ENCODE measurements around the gene PTPRT. TPM values are rescaled to one million over a fixed set of nuclear protein-coding genes. Genes with fewer than 3 reads are reported as not detected.
"Not testable (repeated sequence)": the region's sequence is repeated elsewhere in the genome, so short reads cannot be mapped to it uniquely, and the experiment has no call there.

The PTPRT gene
- total RNA-seq, 1 donor from 2014 or later = not detected

DNA sequence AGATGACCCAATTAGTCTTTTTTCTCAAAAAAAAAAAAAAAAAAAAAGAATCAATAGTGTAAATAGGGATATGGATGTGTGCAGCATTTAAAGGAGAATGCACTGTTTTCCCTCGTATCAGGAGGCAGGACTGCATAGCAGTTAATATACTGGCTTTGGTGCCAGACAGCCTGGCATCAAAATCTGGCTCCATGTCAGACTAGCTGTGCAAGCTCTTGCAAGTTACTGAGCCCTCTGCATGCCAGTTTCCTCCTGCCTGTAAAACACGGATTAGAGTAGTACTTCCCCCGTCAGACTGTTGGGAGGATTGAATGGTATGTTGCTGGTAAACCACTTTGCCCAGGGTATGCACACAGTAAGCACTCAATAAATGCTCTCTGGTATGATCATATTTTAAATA is 977.3 kb downstream of the PTPRT start:
- no peaks in the 10 kb centered on the region for H3K27me3 ChIP-seq
- DNase-seq (ENCODE audit: extremely low spot score in 2 of 2) = no peak

DNA sequence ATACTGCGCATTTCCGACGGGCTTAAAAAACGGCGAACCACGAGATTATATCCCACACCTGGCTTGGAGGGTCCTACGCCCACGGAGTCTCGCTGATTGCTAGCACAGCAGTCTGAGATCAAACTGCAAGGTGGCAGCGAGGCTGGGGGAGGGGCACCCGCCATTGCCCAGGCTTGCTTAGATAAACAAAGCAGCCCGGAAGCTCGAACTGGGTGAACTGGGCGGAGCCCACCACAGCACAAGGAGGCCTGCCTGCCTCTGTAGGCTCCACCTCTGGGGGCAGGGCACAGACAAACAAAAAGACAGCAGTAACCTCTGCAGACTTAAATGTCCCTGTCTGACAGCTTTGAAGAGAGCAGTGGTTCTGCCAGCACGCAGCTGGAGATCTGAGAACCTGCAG is 983.1 kb downstream of the PTPRT start:
- H3K9me3 ChIP-seq; intact Hi-C loops (cut with DNase I); H3K36me3 ChIP-seq; H3K4me1 ChIP-seq; DNase-seq (ENCODE audit: extremely low spot score in 2 of 2); H3K27ac ChIP-seq; H3K27me3 ChIP-seq; H3K4me3 ChIP-seq: not testable (repeated sequence)

More for the DNA sequence above, 977.3 kb downstream of the PTPRT start:
- no peaks in the 10 kb centered on the region for H3K36me3 ChIP-seq
- no peak overlapping the region for H3K27ac ChIP-seq
- no peaks in the 10 kb centered on the region for H3K9me3 ChIP-seq
- no peak overlapping the region for H3K4me3 ChIP-seq
- TF ChIP-seq POLR2AphosphoS5 (IDR thresholded peaks at IDR 0.05; ENCODE audit: insufficient read depth in 1 of 2, low read depth in 1 of 2) (no peak), POLR2A (IDR thresholded peaks at IDR 0.05) (no peak), CTCF (IDR thresholded peaks at IDR 0.05) (no peak)
- intact Hi-C loops (cut with DNase I) = no loop called here
- H3K4me1 ChIP-seq = no peaks in the 10 kb centered on the region

GRCh38 chr20:42204109-42204660 is 985.5 kb downstream of the PTPRT start:
- no peak for DNase-seq (ENCODE audit: extremely low spot score in 2 of 2)
- intact Hi-C loops (cut with DNase I) = no loop called here
- H3K9me3 ChIP-seq = no peaks in the 10 kb centered on the region
- TF ChIP-seq CTCF (IDR thresholded peaks at IDR 0.05) = peak in 1 of 3 experiments; percentile 16
- no peak for TF ChIP-seq POLR2AphosphoS5 (IDR thresholded peaks at IDR 0.05; ENCODE audit: insufficient read depth in 1 of 2, low read depth in 1 of 2)
- no peak for TF ChIP-seq POLR2A (IDR thresholded peaks at IDR 0.05)
- H3K36me3 ChIP-seq = no peaks in the 10 kb centered on the region
- H3K27me3 ChIP-seq = no peaks in the 10 kb centered on the region
- no peaks in the 10 kb centered on the region for H3K4me1 ChIP-seq
- H3K4me3 ChIP-seq = no peak overlapping the region
- no peak overlapping the region for H3K27ac ChIP-seq

- intact Hi-C loops (cut with DNase I) = no loop called here
- H3K9me3 ChIP-seq = no peaks in the 10 kb centered on the region
- H3K4me1 ChIP-seq = no peaks in the 10 kb centered on the region
- H3K27me3 ChIP-seq = no peaks in the 10 kb centered on the region
- H3K36me3 ChIP-seq = no peaks in the 10 kb centered on the region
- DNase-seq (ENCODE audit: extremely low spot score in 2 of 2) = no peak
- TF ChIP-seq CTCF (IDR thresholded peaks at IDR 0.05) (no peak), POLR2A (IDR thresholded peaks at IDR 0.05) (no peak), POLR2AphosphoS5 (IDR thresholded peaks at IDR 0.05; ENCODE audit: insufficient read depth in 1 of 2, low read depth in 1 of 2) (no peak)
- H3K27ac ChIP-seq = no peak overlapping the region
- H3K4me3 ChIP-seq = no peak overlapping the region
Measured at GRCh38 chr20:42197599-42197998, 992.1 kb downstream of the PTPRT start.

DNA sequence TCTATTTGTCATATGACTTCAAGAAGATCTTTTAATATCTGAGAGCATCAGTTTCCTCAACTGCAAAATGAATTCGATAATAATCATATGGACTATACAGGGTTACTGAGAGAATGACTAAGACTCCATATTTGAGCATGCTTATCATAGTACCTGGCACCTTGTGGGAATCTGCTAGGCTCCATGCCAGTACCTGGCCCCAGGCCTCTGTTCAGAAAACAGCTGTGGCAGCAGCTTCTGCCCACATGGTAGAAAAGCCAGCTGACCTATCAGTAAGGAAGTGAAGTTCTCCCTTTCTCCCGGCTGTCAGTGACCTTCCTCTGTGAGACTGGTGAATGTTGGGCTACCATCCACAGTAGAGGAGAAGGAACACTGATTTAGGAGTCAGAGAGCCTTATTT is 996.6 kb downstream of the PTPRT start:
- Histone ChIP-seq H3K4me3 (no peak overlapping the region), H3K36me3 (no peaks in the 10 kb centered on the region), H3K27ac (no peak overlapping the region), H3K9me3 (no peaks in the 10 kb centered on the region), H3K27me3 (no peaks in the 10 kb centered on the region), H3K4me1 (peaks cover 12% of the 10 kb centered on the region)
- TF ChIP-seq CTCF (IDR thresholded peaks at IDR 0.05) (no peak), POLR2AphosphoS5 (IDR thresholded peaks at IDR 0.05; ENCODE audit: insufficient read depth in 1 of 2, low read depth in 1 of 2) (no peak), POLR2A (IDR thresholded peaks at IDR 0.05) (no peak)
- no peak for DNase-seq (ENCODE audit: extremely low spot score in 2 of 2)
- intact Hi-C loops (cut with DNase I) = no loop called here
